HG03432 (cell line): ENCODE measurements around the gene KPNB1.
"Not testable (repeated sequence)": the region's sequence is repeated elsewhere in the genome, so short reads cannot be mapped to it uniquely, and the experiment has no call there.

ENCODE experiments used
- ATAC-seq: cut with Tn5 transposase; IDR thresholded peaks from one replicate; pipeline ENCODE4 v1.9.1; 2021; ENCODE audit warnings: mild to moderate bottlenecking, moderate library complexity; ENCODE audit not compliant: unreplicated experiment

Gene KPNB1

DNA sequence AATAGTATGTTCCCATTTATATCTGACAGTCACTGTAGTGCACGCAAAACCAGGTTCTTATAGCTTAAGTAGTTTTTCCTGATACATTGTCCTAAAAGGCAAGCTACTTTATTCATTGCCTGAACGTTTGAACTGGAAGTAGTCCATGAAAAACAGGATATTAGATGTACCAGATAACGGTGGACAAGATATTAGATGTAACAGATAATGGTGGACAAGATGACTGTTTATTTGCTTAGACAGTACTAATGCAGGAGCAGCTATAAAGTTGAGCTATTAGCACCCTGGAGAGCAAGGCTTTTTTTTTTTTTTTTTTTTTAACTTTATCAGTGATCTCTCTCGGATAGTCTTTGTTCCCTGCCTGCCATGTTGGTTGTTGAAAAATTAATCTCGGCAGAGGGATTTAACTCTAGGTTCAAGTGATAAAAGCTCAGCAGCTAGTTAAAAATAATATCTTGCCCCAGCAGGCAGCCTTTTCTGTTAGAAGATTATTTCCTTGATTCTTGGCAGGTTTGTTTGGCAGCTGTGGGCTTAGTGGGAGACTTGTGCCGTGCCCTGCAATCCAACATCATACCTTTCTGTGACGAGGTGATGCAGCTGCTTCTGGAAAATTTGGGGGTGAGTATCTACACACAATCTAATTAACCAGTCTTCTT lies 26.9 kb downstream of the KPNB1 start:
- no peak for ATAC-seq

DNA sequence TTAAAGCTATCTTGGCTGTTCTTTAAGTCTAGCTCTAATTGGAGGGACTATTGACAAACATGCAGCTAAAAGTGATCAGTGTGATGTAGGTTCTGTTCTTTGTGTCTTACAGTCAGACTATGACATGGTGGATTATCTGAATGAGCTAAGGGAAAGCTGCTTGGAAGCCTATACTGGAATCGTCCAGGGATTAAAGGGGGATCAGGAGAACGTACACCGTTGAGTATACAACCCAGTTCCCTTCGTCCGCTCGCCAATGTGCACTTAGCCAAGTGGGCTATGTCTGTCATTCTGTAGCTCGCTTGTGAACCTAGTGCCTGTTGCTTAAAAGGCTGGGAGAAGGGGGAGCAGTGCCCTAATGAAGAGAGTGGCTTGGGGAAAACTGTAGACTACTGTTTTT lies 28.5 kb downstream of the KPNB1 start:
- ATAC-seq: no peak

DNA sequence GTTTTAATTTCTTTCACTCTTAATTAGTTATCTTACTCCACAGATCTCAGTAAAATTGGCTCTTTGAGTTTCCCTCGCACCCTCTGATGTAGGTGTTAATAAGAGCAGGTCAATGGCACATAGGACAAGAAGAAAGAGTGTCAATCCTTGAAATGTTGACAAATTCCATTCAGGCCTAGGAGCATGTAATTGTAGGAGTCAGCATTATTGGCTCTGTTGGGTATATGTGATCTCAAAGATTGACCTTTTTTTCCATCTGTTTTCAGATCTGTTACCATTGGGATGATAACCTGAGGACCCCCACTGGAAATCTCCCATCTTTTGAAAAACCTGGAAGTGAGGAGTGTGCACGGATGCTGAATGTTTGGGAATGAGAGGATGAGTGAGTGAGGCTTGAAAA lies 32.4 kb downstream of the KPNB1 start:
- no peak for ATAC-seq

DNA sequence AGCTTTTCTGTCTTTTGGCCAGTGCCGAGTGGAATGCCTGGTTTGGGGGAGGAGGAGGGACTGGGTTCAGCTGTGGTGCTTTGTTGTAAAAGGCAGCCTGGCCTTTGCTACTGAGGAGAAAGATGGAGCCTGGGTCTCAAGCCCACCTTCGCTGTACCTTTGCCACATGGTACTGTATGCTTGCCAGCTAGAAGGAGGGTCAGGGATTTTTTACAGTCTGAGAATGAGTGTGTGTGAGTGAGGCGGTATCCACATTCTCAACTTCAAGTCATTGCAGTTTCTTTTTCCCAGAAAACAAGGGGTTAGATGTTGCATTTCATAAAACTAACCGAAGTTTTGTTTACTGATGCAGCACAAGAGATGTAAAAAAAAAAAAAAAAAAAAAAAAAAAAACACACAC lies 33.0 kb downstream of the KPNB1 start:
- not testable (repeated sequence) for ATAC-seq

DNA sequence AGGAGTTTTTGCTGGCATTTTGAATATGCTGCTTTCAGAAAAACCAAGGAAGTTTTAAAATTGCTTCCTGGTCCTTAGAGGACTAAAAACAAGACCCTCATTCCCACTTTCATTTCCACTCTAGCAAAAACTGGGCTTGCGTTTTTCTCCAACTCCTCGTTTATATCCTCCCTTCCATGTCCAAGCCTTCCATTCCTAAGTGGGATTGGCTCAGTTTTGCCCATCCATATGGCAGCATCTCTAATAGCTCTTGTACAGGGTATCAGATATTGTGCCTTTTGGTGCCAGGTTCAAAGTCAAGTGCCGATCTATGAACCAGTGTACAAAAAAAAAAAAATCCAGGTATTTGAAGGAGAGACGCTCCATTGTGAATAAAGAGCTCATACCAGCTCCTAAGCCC lies 34.3 kb downstream of the KPNB1 start:
- no peak for ATAC-seq

DNA sequence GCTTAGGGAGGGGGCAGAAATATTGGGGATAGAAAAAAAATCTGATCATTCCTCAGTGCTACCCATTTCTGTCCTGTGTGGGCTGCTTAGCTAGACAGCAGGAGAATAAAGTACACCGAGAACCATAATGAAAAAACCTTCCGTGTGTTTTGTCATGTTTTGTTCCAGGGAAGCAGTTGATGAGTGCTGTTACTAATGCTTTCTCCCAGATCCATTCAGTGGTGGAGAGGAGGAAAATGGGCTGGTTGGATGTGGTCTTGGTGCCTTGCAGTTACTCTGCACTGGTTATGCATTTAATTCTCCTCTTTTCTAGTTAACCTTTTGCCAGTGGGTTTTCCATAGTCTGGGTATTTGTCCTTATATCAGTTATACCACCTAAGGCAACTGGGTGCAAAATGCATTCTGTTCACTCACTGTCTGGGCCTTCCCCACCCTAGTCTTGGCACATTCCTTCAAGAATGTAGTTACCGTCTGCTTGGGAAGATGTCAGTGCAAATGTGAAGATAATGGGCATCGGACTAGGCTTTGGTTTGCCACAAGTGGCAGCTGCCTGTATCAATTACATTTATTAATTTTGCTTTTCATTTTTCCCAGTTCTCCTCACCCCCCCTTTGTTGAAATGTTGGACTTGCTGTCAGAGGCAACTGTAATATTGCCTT lies 34.9 kb downstream of the KPNB1 start:
- ATAC-seq: no peak

DNA sequence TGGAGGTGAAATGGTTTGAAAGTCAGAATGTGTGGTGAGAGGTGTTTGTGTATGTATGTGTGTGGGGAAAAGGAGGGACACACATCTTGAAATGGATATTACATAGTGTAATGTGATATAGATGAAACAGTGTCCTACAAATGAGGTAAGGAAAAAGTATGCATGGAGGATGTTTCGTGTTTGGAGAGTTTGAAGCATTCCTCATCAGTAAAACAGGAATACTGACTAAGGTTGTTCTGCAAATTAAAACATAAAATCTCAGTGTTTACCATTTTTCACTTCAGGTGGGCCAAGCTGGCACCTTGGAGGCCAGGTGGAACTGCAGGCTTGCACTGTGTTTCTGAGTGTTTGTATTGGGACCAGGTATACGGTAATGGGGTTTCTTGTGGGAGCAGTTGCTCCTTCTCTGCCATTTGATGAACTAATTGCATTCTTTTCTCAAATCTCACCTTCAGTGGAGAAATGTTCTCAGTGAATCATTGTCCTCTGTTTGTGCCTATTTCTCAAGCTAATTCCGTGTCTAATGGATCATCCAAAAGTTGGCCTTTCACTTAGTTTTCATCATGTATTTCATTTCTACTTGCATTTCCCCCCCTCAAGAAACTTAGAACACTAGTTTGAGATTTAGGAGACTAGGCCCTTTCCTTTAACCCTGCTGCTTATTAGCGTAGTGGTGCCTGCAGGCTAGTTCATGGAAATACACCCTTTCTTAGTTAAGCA lies 36.0 kb downstream of the KPNB1 start:
- no peak for ATAC-seq

DNA sequence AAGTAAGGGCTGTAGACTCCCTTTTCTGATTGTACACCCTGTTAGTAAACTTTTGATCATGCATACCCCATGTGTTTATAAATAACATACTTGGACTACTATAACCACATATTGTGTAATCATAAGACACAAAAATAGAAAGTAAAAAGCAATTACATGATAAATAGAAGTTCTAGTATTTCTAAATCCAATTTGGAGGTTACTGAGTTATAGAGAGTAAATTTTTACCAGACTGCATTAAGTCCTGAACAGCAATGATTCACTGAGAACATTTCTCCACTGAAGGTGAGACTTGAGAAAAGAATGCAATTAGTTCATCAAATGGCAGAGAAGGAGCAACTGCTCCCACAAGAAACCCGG lies 36.5 kb downstream of the KPNB1 start:
- ATAC-seq: no peak

DNA sequence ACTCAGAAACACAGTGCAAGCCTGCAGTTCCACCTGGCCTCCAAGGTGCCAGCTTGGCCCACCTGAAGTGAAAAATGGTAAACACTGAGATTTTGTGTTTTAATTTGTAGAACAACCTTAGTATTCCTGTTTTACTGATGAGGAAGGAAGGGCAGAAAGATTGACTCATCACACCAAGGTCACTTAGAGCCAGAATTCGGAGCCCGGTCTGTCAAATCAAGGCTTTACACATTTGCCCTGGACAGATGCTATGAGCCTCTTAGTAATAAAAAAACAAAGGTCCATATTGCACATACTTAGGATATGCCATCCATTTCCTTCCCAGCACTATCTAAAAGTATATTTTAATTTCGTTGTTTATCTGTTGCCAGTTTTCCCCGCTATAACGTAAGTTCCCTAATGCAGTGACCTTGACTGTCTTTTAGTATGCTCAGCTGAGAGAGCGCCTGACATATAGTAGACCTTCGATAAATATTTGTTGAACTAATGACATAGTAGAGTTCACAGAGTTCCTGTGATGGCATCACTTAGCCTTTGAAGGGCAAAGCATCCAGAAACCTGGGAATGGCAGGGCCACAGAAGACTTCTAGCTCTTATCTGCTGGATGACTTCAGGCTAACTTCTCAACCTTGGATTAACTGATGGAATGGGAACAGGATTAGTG lies 37.1 kb downstream of the KPNB1 start:
- no peak for ATAC-seq

DNA sequence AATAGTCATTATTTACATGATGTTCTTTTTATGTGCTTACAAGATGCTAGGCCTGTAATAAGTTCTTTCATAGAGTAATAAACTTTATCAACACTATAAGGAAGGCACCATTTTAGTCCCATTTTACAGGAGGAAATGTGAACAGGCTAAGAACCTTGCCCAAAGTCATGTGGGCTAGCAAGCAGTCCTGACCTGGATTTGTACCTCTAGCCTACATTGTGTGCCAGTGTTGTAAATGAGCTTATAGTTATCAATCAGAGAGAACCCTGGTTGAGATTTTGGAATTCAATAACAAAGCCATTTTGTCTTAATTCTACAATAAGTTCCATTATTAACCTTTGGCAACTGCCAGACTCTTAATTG lies 37.6 kb downstream of the KPNB1 start:
- no peak for ATAC-seq

DNA sequence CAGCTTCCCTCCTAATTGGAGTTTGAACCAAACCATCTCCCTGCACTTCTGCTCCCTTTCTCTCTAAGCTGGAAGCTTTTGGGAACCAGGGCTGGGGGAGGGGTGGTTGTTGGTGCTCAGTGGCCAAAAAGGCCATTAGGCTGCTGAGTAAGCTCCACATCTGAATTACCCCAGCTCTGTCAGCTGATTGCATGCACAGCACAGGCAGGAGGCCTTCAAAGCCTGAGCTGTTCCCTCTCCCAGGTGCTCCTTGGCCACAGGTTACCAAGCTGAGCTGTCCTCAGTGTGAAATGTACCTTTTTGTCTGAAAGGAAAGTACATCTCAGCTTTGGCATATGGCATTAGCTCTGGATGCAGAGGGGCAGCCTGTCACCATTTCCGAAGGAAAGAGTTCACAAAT lies 38.0 kb downstream of the KPNB1 start:
- ATAC-seq: no peak

DNA sequence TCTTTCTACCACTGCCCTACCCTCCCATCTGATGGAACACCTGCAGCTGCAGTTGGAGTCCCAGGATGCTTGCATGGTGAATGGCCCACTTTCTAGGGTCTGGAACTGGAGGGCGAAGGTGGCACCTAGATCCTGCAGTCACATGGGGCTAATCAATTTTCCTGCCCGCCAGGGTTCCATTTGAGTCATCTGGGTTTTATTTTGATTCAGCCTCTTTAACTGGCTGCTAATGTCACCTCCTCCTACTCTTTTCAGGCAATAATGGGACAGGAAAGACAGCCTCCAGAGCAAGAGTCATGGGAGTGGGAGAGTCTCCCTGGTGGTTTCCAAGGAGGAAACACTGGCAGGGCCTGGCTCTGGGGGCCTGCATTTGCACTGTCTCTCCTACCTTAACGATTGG lies 40.4 kb downstream of the KPNB1 start:
- ATAC-seq: no peak

DNA sequence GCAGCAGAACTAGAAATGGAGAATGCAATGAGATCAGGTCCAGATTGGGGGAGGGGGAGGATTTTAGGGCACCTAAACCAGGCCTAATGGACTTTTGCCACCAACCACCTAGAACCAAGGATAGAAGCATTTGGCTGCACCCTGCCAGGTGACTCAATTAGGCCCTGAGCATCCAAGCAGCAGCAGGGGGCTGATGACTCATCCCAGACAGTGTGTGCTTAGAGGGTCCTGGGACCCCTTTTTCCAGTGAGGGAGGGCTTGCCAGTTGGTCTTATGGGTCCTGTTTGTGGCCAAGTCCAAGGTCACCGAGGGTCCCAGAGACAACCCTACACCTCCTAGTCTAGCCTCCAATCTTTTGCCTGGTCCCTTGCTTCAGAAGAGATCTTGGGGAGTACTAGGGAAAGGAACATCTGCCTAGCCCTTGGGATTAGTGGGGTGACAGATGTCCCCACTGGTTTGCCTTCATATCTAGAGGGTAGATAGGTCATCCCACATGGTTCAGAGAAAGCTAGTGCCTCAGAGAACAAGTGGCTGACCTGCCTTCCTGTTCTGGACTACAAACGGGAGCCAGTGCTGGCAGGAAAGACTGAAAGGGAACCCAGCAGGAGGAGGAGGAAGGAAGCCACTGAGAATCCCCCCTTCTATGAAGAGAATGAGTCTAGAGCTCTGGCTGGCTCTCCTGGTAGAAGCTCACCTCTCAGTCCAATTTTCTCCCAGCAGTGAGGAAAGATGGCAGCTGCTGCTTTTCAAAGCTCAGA lies 42.6 kb downstream of the KPNB1 start:
- no peak for ATAC-seq

DNA sequence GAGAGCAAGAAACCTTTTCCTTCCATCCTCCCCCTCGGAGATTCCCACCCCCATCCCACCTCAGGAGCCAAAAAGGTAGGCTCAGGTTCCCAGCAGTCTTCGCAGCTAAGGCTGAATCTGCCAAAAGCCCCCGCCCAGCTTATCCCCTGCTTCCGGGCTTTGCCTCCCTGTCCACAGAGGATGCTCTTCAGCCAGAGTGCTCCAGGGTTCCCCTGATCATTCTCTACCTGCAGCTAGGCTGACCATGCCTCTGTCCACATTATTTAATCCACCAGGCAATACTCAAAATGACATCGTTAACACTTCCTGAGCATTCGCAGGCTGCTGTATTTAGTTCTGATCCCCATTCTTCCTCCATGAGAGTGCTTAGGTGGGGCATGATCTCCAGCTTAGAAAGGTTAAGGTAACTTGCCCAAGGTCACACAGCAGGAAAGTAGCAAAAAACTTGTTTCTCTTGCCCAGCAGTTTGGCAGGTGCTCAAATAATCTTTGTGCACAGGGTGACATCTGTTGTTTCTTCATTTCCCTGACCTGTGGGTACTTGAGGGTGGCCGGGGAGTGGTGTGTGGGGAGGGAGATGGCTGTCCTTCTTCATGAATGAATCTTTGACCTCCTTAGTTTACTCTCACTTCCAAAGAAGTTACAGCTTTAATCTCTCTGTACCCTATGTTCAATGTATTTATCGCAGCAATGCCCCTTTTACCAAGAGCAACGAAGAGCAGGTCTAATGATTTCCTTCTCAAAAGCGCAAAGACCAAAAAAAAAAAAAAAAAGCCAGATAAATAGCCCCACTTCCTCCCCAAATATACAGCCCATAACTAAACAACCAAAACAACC lies 43.4 kb downstream of the KPNB1 start:
- ATAC-seq: no peak

DNA sequence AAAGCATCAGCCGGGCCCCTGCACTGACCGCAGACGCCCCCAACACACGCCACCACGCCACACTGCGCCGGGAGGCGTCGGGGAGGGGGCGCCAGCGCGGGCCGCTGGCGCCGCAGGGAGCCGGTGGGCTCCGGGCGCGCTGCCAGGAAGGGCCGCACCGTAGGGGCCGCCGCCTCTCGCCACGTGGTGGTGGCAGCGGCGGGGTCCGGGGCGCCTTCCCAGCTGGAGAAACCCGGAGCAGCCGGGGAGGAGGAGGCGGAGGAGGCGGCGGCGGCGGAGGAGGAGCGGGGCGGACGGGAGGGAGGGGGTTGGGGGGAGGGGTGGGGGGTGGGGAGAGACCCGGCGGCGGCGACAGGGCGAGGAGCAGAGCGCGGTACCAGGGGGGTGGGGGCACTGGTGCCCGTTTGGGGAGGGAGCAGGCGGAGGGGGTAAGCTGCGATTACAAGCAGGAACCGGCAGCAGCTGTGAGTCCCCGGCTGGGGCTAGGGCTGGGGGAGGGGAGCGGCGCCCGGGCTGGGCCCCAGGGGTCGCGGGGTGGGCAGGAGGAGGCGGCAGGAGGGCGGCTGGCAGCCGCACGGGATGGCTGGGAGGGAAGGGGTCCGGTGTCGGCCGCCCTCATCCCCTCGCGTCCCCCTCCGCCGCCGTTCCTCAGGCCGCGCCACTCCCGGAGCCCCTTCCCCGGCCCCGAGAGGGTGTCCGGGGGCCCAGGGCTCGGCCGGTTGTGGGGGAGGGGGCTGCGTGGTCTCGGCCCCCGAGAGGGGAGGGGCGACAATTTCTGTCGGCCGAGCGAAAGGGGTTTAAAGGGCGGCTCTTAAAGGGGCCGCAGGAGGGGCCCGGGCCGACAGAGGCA lies 44.2 kb downstream of the KPNB1 start, which contains the start of gene TBKBP1:
Gene TBKBP1 (plus strand): TSS at position 431 of the 850 bp plus-strand sequence. CDS start 1,952 bp downstream, outside the sequence.
- no peak for ATAC-seq

DNA sequence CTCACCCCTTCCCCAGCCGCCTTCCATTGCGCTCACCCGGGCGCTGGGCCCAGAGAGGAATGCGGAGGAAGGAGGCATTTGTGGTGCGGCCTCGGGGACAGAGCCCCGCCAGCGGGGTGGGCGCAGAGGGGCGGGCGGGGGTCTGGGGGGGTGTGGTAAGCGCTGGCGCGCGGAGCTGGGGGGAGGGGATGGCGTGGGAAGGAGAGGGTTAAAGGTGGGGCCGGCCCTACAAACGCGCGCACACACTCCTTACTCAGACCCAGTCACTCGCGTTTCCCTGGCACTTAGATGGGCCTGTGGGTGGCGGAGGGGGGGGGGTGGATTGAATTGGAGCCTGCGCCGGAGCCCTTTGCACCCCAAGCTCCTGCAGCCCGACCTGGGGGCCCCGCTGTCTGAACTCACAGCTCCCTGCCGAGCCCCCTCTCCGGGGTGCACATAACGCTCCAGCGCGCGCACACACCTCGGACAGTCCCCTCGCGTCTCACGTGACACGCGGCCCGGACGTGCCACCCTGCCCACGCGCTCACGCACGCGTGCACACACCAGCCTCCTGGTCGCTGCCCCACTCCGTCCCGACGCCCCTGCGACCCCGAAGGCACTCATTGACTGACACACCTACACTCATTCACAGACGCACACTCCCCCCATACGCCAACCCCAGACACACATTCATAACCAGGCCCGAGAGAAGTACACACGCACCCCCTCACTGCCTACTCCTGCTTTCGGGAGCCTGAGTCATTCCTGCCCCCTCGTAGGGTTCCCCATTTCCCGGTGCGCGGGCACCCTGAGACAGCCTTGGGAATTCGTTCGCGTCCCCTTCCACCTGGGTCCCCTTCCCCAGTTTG lies 45.1 kb downstream of the KPNB1 start:
- no peak for ATAC-seq

DNA sequence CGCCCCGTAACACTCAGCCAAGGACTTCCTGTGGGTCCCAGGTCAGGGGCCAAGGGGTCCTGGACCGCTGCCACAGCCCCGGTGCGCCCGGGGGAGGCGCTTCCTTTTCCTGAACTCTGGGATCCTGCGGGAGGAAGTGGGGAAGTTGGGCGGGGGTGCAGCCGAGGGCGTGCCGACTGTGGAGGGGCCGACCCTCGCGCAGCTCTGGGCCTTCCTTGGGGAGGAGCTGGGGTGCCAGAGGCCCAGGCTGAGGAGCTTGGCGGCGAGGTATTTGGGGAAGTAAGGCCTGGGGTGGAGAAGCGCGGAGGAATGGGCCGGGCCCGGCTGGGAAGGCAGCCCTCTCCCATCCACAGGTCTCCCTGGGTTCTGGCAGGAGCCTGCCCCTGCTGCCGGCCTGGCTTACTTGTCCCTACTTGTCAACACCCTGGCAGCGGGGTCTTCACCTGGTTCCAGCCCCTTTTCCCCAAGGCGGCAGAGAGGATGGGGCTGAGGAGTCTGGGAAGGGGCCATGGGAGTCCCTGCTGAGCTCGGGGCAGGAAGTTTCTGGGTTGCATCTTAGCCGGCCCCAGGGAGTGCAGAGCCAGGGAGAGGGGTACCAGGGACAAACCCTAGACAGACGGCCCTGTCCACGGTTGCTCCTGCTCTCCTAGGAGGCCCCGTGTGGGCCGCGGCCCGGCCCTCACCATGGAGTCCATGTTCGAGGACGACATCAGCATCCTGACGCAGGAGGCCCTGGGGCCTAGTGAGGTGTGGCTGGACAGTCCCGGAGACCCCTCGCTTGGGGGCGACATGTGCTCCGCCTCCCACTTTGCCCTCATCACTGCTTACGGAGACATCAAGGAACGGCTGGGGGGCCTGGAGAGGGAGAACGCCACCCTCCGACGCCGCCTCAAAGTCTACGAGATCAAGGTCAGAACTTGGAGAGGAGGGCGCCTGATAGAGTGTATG lies 46.0 kb downstream of the KPNB1 start:
- ATAC-seq: no peak
